Measurements from ENCODE around the gene KSR1. TPM values are rescaled to one million over a fixed set of nuclear protein-coding genes. Genes with fewer than 3 reads are reported as not detected.
"Not testable (repeated sequence)": the region's sequence is repeated elsewhere in the genome, so short reads cannot be mapped to it uniquely, and the experiment has no call there.

Gene KSR1
- total RNA-seq, 2 experiments from 2014 or later, result 19.4 to 25.3 TPM

GRCh38 chr17:27421111-27421510 lies 35.1 kb upstream of the KSR1 start:
- Mint-ChIP-seq H3K36me3 (ENCODE audit: low read depth) (no peaks in the 10 kb centered on the region), H3K4me3 (no peak overlapping the region), H3K4me1 (ENCODE audit: low read depth) (no peaks in the 10 kb centered on the region), H3K9me3 (no peaks in the 10 kb centered on the region), H3K27ac (no peak overlapping the region), H3K27me3 (no peaks in the 10 kb centered on the region)
- Histone ChIP-seq H3K4me3 (ENCODE audit: low read length) (no peak overlapping the region), H3K27ac (ENCODE audit: low read depth in 1 of 2, low read length in 2 of 2) (no peak overlapping the region), H3K27me3 (ENCODE audit: control insufficient read depth in 1 of 2, insufficient read depth in 2 of 2, low read length in 2 of 2) (no peaks in the 10 kb centered on the region), H3K9me3 (ENCODE audit: control insufficient read depth in 1 of 2, insufficient read depth in 1 of 2, low read length in 2 of 2) (no peaks in the 10 kb centered on the region), H3K4me1 (ENCODE audit: insufficient read depth, low read length) (no peaks in the 10 kb centered on the region), H3K36me3 (ENCODE audit: insufficient read depth, low read length) (no peaks in the 10 kb centered on the region)
- CTCF ChIA-PET, result no interaction called here
- DNase-seq, result no peak
- intact Hi-C loops (cut with DNase I, micrococcal nuclease), result no loop called here
- POLR2A ChIA-PET, result no interaction called here
- no peak for ATAC-seq (ENCODE audit: poor library complexity)
- TF ChIP-seq CTCF (IDR thresholded peaks at IDR 0.05), result no peak

GRCh38 chr17:27421626-27422025 lies 34.6 kb upstream of the KSR1 start:
- intact Hi-C loops (cut with DNase I, micrococcal nuclease); DNase-seq; H3K4me3 Mint-ChIP-seq; H3K4me1 Mint-ChIP-seq (ENCODE audit: low read depth); POLR2A ChIA-PET; H3K9me3 ChIP-seq (ENCODE audit: control insufficient read depth in 1 of 2, insufficient read depth in 1 of 2, low read length in 2 of 2); H3K27ac ChIP-seq (ENCODE audit: low read depth in 1 of 2, low read length in 2 of 2); H3K36me3 Mint-ChIP-seq (ENCODE audit: low read depth); ATAC-seq (ENCODE audit: poor library complexity); H3K4me1 ChIP-seq (ENCODE audit: insufficient read depth, low read length); H3K4me3 ChIP-seq (ENCODE audit: low read length); CTCF ChIA-PET; H3K27me3 ChIP-seq (ENCODE audit: control insufficient read depth in 1 of 2, insufficient read depth in 2 of 2, low read length in 2 of 2); H3K9me3 Mint-ChIP-seq; H3K27me3 Mint-ChIP-seq; H3K36me3 ChIP-seq (ENCODE audit: insufficient read depth, low read length); H3K27ac Mint-ChIP-seq: not testable (repeated sequence)

DNA sequence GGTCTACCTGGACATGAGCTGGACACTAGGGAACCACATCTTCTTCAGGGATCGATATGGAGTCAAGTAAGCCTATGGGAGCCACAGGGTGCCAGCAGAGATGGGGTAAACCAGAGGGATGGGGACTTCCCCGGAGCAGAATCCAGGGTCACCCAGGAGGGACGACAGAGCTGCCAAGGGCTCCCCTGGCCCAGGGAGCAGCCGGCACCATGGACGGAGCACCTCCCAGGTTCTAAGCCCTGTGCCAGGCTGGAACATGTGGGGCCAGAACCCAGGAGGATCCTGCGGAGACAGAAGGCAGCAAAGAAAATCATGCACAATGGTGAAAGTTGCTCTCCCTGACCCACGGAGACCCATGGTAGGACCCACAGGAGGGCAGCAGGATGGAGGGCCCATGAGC lies 33.6 kb upstream of the KSR1 start:
- no peaks in the 10 kb centered on the region for H3K27me3 Mint-ChIP-seq
- DNase-seq (no peak), ATAC-seq (ENCODE audit: poor library complexity) (no peak)
- no peaks in the 10 kb centered on the region for H3K36me3 Mint-ChIP-seq (ENCODE audit: low read depth)
- no peaks in the 10 kb centered on the region for H3K9me3 Mint-ChIP-seq
- intact Hi-C loops (cut with DNase I, micrococcal nuclease), result no loop called here
- H3K9me3 ChIP-seq (ENCODE audit: control insufficient read depth in 1 of 2, insufficient read depth in 1 of 2, low read length in 2 of 2), result no peaks in the 10 kb centered on the region
- H3K4me3 ChIP-seq (ENCODE audit: low read length), result no peak overlapping the region
- no peaks in the 10 kb centered on the region for H3K4me1 Mint-ChIP-seq (ENCODE audit: low read depth)
- no peak overlapping the region for H3K27ac Mint-ChIP-seq
- H3K36me3 ChIP-seq (ENCODE audit: insufficient read depth, low read length), result no peaks in the 10 kb centered on the region
- no peaks in the 10 kb centered on the region for H3K27me3 ChIP-seq (ENCODE audit: control insufficient read depth in 1 of 2, insufficient read depth in 2 of 2, low read length in 2 of 2)
- H3K4me3 Mint-ChIP-seq, result no peak overlapping the region
- ChIA-PET CTCF (no interaction called here), POLR2A (no interaction called here)
- TF ChIP-seq CTCF (IDR thresholded peaks at IDR 0.05), result no peak
- no peaks in the 10 kb centered on the region for H3K4me1 ChIP-seq (ENCODE audit: insufficient read depth, low read length)
- H3K27ac ChIP-seq (ENCODE audit: low read depth in 1 of 2, low read length in 2 of 2), result no peak overlapping the region

GRCh38 chr17:27423651-27424050 lies 32.6 kb upstream of the KSR1 start:
- ChIA-PET POLR2A (no interaction called here), CTCF (no interaction called here)
- no peak for TF ChIP-seq CTCF (IDR thresholded peaks at IDR 0.05)
- DNase-seq (no peak), ATAC-seq (ENCODE audit: poor library complexity) (no peak)
- no peak overlapping the region for H3K27ac ChIP-seq (ENCODE audit: low read depth in 1 of 2, low read length in 2 of 2)
- Mint-ChIP-seq H3K36me3 (ENCODE audit: low read depth) (no peaks in the 10 kb centered on the region), H3K27me3 (no peaks in the 10 kb centered on the region), H3K27ac (no peak overlapping the region), H3K4me1 (ENCODE audit: low read depth) (no peaks in the 10 kb centered on the region), H3K4me3 (no peak overlapping the region), H3K9me3 (no peaks in the 10 kb centered on the region)
- H3K36me3 ChIP-seq (ENCODE audit: insufficient read depth, low read length), result no peaks in the 10 kb centered on the region
- H3K27me3 ChIP-seq (ENCODE audit: control insufficient read depth in 1 of 2, insufficient read depth in 2 of 2, low read length in 2 of 2), result no peaks in the 10 kb centered on the region
- H3K4me1 ChIP-seq (ENCODE audit: insufficient read depth, low read length), result no peaks in the 10 kb centered on the region
- intact Hi-C loops (cut with DNase I, micrococcal nuclease), result no loop called here
- H3K9me3 ChIP-seq (ENCODE audit: control insufficient read depth in 1 of 2, insufficient read depth in 1 of 2, low read length in 2 of 2), result no peaks in the 10 kb centered on the region
- no peak overlapping the region for H3K4me3 ChIP-seq (ENCODE audit: low read length)
